HK-2 (cell line): ENCODE measurements around the gene FGD5.

ENCODE experiments used
- DNase-seq: peaks from one replicate; pipeline ENCODE4 v3.0.0-alpha.2; 2018; ENCODE audit not compliant: unreplicated experiment

The FGD5 gene, protein sequence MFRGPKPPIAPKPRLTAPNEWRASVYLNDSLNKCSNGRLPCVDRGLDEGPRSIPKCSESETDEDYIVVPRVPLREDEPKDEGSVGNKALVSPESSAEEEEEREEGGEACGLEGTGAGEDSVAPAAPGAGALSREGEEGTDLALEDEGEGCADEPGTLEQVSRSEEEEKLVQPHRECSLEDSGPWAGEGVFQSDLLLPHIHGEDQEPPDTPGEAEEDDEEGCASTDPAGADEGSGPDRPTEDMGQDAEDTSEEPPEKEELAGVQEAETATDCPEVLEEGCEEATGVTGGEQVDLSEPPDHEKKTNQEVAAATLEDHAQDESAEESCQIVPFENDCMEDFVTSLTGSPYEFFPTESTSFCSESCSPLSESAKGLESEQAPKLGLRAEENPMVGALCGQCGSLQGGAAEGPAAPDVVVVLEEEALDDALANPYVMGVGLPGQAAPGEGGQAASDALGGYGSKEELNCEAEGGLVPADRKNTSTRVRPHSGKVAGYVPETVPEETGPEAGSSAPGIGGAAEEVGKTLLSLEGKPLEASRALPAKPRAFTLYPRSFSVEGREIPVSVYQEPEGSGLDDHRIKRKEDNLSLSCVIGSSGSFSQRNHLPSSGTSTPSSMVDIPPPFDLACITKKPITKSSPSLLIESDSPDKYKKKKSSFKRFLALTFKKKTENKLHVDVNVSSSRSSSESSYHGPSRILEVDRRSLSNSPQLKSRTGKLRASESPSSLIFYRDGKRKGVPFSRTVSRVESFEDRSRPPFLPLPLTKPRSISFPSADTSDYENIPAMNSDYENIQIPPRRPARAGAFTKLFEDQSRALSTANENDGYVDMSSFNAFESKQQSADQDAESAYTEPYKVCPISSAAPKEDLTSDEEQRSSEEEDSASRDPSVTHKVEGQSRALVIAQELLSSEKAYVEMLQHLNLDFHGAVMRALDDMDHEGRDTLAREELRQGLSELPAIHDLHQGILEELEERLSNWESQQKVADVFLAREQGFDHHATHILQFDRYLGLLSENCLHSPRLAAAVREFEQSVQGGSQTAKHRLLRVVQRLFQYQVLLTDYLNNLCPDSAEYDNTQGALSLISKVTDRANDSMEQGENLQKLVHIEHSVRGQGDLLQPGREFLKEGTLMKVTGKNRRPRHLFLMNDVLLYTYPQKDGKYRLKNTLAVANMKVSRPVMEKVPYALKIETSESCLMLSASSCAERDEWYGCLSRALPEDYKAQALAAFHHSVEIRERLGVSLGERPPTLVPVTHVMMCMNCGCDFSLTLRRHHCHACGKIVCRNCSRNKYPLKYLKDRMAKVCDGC (N-terminal part only)

GRCh38 chr3:14818804-14819500 is at the start of gene FGD5:
Gene FGD5, plus strand, starts transcription at chr3:14818962. Its CDS starts 110 bp downstream, at chr3:14819072.
- no peak for DNase-seq

DNA sequence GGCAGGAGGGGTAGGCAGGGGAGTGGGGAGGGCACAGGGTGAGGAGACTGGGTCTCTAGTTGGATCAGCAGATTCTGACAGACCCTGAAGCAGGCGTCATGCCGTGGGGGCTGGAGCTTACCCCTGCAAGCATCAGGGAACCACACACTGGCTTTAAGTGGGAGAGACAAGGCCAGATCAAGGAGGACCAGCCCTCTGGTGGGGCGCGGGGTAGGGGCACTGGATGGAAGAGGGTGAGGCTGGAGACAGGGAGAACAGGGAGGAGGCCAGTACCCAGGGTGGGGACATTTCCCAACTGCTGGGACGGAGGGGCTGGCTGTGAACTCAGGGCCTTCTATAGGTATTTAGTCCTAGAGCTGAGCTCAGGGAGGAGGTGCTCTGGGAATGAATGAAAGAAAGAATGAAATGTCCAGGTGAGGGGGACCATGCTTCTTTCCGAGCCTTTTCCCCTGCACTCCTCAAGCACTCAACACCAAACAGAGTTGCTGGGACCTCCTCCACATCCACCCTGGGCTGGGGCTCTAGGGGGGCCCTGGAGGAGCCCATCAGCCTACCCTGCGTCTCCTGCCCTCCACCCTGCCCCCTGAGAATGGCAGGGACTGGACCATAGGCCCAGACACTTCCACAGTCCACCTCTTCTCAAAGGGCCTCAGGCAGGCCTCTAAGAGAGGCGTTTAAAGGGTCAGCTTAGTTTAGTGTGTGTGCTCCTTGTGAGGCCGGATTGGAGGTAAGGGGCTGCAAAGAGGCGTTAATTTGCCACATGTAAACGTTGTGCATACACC is 49.0 kb upstream of the FGD5 start:
- no peak for DNase-seq

DNA sequence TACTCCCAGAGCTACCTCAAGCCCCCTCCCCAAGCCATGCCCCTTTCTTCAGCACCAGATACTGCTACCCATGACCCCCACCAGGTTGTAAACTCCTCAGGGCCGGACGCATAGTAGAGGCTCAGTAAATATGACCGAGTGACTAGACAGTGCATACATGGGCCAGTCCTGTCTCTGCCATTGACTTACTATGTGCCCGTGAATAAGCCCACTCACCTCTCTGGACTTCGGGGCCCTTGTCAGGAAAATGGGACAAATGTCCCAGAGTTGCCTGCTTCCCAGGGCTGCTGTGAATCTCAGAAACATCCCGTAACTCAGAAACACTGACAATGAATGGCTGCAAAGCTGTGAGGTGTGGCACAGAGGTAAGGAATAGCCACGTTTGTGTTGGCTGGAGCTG is 48.2 kb upstream of the FGD5 start:
- no peak for DNase-seq

DNA sequence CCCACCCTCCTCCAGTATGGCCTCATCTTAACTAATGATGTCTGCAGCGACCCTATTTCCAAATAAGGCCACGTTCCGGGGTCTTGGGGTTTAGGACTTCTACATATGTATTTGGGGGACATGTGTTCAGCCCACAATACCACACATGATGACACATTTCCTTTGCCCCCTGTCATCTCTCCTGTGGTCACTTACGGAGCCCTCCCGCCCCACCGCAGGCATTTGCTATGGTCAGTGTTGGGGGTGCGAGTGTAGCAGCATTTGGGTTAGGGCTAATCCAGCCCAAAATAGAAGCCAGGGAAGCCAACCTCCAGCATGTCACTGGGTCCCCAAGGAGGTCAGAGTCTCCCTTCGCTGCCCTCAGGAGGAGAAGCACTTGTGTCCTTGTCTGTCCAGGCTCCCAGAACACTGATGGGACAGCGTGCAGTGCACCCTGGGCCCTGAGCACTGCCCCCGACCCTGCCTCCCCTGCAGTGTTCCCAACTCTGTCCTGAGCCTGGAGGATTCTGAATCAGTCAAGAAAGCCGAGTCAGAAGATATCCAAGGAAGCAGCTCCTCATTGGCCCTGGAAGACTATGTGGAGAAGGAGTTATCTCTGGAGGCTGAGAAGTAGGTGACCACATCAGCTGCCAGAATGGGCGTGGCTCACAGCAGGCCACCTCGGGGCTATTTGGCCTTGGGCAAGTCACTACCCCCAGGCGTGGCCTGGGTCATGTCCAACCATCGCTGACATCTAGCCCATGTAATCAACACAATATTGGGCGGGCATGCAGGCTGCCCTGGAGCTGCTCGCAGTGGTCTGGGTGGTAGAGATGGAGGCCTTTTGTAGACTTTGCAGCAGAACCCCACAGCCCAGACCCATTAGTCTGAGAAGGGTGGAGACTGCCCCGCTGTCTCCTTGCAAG is 46.9 kb upstream of the FGD5 start:
- no peak for DNase-seq

GRCh38 chr3:14772533-14773138 is 46.1 kb upstream of the FGD5 start:
- DNase-seq, result no peak

GRCh38 chr3:14773281-14773680 is 45.5 kb upstream of the FGD5 start:
- no peak for DNase-seq

DNA sequence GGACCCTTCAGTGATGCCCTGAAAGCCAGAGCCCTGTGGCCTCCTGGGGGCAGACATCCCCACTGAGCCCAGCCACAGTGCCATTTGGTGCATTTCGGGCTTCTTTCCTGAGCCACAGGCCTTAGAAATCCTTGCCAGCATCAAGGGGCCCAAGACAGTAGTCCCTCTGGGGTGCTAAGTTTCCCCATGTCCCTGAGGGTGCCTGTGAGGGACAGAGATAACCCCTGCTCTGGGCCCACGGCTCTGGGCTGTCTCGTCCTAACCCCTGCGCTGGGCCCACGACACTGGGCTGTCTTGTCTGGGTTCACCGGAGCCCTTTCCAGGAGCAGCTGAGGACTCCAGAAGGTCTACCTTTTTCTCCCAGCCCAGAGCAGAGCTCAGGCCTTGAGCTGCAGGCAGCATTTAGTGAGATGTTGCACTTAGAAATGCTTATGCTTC is 45.1 kb upstream of the FGD5 start:
- no peak for DNase-seq

GRCh38 chr3:14774431-14774830 is 44.3 kb upstream of the FGD5 start:
- DNase-seq, result no peak

GRCh38 chr3:14775011-14775410 is 43.8 kb upstream of the FGD5 start:
- no peak for DNase-seq

DNA sequence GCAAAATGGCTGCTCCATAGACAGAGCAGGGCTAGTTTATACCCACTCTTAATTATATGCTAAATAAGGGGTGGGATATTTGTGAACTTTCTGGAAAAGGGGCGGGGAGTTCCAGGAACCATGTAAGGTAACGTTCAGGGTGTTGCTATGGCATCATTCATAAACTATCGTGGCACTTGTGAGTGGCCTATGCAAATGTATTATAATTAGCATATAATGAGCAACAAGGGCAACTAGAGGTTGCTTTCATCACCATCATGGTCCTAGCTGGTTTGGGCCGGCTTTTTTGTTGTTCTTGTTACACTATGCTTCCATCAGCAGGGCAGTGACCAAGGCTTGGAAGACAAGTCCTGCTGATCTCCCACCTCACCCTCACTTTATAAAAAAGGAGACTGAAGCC is 43.2 kb upstream of the FGD5 start:
- no peak for DNase-seq

DNA sequence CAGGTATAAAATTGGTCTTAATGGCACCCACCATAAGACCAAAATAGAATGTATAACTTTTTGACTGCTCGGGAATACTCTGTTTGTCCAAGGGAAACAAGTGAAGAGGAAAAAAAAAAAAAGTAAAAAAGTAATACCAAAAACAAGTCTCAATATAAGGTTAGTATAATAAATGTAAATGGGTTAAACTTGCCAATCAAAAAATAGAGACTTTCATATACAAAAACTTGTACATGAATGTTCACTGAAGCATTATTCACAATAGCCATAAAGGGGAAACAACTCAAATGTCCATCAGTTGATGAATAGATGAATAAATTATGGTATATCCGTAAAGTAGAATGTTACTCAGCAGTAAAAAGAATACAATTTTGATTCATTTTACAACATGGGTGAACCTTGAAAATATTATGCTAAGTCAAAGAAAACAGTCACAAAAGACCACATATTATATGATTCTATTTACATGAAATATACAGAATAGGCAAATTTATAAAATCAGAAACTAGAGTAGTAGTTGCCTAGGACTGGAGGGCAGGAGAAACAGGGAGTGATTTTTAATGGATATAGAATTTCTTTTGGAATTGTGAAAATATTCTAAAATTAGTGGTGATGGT is 39.6 kb upstream of the FGD5 start:
- no peak for DNase-seq

DNA sequence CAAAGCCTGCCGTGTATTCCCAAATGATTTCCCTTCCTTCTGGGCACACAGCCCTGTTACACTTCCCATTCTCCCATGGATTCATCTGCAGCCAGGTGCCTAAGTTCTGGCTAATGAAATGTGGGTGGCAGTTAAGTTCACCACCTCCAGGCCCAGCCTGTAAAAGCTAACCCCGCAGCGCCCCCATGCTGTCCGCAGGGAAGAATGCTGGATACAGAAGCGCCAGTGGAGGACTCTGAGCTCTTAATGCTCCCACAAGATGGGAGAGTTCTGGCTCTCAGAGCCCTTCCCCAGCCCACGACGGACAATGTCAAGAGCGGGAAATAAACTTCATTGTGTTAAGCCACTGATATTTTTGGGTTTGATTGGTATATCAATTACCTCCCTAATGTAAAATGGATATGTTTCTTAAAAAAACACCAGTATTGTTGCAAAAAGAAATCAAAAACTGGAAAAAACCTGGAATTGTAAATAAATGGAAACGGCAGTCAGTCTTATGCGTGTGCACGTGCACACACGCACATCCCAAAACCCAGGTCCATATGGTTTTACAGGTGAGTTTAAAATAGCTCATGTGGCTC is 37.7 kb upstream of the FGD5 start:
- DNase-seq, result peak; percentile 58

- DNase-seq, result no peak
Measured at GRCh38 chr3:14783480-14784086, 35.2 kb upstream of the FGD5 start.

- no peak for DNase-seq
Measured at GRCh38 chr3:14784087-14784681, 34.6 kb upstream of the FGD5 start.

GRCh38 chr3:14785207-14786155 is 33.3 kb upstream of the FGD5 start:
- DNase-seq, result no peak

DNA sequence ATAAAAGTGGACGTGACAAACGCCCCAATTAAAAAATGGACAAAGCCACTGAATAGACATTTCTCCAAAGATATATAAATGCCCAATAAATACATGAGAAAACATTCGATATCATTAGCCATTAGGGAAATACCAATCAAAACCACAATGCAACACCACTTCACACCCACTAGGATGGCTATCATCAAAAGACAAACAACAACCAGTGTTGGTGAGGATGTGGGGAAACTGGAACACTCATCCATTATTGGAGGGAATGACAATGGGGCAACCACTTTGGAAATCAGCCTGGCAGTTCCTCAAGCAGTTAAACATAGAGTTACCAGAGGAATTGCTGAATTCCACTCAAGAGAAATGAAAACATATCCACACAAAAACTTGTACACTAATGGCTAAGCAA is 32.4 kb upstream of the FGD5 start:
- DNase-seq, result no peak
